NT2/D1 (cell line): ENCODE measurements around the gene IFI35.
"Not testable (repeated sequence)": the region's sequence is repeated elsewhere in the genome, so short reads cannot be mapped to it uniquely, and the experiment has no call there.

Experiments
- DNase-seq: peaks from one replicate; pipeline ENCODE4 v3.0.0-alpha.2; 2011; ENCODE audit warnings: low read depth, low spot score
- H3K27me3 ChIP-seq: 2 replicates; pipeline ENCODE4 v1.6.0; 2011; ENCODE audit warnings: mild to moderate bottlenecking; ENCODE audit not compliant: insufficient read length, insufficient read depth
- H3K36me3 ChIP-seq: 2 replicates; pipeline ENCODE4 v1.6.1; 2011; ENCODE audit warnings: mild to moderate bottlenecking, low read length, mixed read lengths; ENCODE audit not compliant: insufficient read depth, insufficient read length
- H3K4me1 ChIP-seq: 2 replicates; pipeline ENCODE4 v1.5.1; 2011; ENCODE audit not compliant: insufficient read depth, insufficient read length
- H3K4me3 ChIP-seq: 2 replicates; pipeline ENCODE4 v1.5.1; 2011; ENCODE audit warnings: low read depth; ENCODE audit not compliant: insufficient read length
- H3K9ac ChIP-seq: 2 replicates; pipeline ENCODE4 v1.6.0; 2011; ENCODE audit warnings: low read depth; ENCODE audit not compliant: insufficient read length
- H3K9me3 ChIP-seq: 2 replicates; pipeline ENCODE4 v1.5.1; 2011; ENCODE audit warnings: mild to moderate bottlenecking, low read length; ENCODE audit not compliant: insufficient read depth
- SUZ12 ChIP-seq: IDR thresholded peaks from 2 replicates; pipeline ENCODE4 v1.6.1; 2011; ENCODE audit not compliant: insufficient read length, insufficient read depth; ENCODE audit errors: extremely low read depth
- YY1 ChIP-seq: IDR thresholded peaks from 2 replicates; pipeline ENCODE4 v1.6.1; 2011; ENCODE audit not compliant: insufficient read length, insufficient read depth
- ZNF274 ChIP-seq: IDR thresholded peaks from 2 replicates; pipeline ENCODE4 v1.6.1; 2011; ENCODE audit warnings: mild to moderate bottlenecking, low read depth, low read length

IFI35 gene

DNA sequence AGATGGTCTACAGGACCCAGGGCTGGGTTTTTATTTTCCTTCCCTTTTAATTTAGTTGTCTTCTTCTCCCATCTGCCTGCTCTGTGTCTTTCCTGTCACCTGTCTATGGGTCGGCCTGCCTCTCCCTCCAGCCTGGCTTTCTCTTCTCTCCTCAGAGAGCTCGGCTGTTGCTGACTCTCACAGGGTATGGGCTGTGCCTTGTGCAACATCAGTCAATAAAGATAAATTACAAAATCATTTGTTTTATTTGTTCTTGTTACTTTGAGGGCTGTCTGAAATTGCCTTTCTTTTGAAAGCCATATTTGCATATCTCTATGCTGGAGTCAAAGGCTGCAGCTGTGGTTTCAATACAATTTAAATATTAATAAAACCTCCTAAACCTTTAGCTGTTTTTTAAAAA is 34.1 kb downstream of the IFI35 start:
- Histone ChIP-seq H3K4me3 (no peak overlapping the region), H3K4me1 (peaks cover 7% of the 10 kb centered on the region), H3K27me3 (no peaks in the 10 kb centered on the region), H3K9ac (no peak overlapping the region), H3K9me3 (no peaks in the 10 kb centered on the region), H3K36me3 (peaks cover 19% of the 10 kb centered on the region)
- no peak for DNase-seq
- no peak for TF ChIP-seq YY1
- no peak for TF ChIP-seq SUZ12
- TF ChIP-seq ZNF274, result no peak

DNA sequence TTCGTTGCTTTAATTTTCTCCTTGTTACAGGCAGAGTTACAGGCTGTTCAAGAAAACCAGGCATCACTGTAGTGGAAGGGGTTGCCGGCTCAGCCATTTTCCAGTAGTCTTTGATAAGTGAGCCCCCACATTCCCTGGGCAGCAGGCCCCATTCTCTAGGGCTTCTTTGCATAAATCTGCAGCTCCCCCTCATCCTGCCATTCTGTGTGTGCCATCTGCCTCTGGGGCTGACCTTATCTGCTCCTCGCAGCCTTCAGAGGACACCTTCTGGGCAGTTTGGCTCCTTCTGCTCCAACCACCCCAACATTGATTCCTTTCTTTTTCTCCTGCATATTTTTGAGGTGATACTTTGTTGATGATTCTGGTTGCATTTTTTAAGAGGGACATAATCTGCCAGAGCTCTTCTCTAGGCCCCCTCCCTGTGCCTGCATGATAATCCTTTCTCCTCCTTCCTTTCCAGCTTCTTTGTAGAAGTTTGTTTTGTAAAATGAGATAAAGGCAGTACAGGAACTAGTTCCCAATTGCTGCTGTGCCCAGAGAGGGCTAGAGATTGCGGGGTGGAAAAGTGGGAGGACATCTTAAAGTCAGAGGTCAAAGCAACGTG is 35.5 kb downstream of the IFI35 start:
- no peak for DNase-seq
- Histone ChIP-seq H3K9me3 (no peaks in the 10 kb centered on the region), H3K4me3 (no peak overlapping the region), H3K27me3 (no peaks in the 10 kb centered on the region), H3K4me1 (peaks cover 5% of the 10 kb centered on the region), H3K9ac (no peak overlapping the region), H3K36me3 (peaks cover 22% of the 10 kb centered on the region)
- TF ChIP-seq YY1, result no peak
- no peak for TF ChIP-seq SUZ12
- TF ChIP-seq ZNF274, result no peak

DNA sequence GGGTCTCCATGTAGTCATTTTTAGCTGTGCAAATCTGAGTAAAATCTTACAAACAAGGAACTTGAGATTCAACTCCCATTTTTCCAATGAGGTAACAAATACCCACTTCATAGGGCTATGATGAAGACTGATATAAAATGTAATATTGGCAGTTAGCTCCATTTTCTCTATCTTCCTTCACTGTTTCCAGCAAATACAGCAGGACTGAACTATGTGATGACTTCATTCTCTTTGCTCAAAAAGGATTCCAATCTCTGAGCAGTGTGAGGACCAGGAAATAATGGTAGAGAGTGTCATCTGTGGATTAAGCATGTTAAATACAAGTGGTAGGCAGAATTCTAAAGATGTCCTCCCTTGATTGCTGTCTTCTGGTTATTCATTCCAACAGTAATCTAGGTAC is 36.7 kb downstream of the IFI35 start:
- H3K9ac ChIP-seq, result no peak overlapping the region
- H3K27me3 ChIP-seq, result no peaks in the 10 kb centered on the region
- no peak for DNase-seq
- peaks cover 4% of the 10 kb centered on the region for H3K4me1 ChIP-seq
- no peaks in the 10 kb centered on the region for H3K9me3 ChIP-seq
- H3K4me3 ChIP-seq, result no peak overlapping the region
- TF ChIP-seq SUZ12 (no peak), ZNF274 (no peak), YY1 (no peak)
- peaks cover 27% of the 10 kb centered on the region for H3K36me3 ChIP-seq

DNA sequence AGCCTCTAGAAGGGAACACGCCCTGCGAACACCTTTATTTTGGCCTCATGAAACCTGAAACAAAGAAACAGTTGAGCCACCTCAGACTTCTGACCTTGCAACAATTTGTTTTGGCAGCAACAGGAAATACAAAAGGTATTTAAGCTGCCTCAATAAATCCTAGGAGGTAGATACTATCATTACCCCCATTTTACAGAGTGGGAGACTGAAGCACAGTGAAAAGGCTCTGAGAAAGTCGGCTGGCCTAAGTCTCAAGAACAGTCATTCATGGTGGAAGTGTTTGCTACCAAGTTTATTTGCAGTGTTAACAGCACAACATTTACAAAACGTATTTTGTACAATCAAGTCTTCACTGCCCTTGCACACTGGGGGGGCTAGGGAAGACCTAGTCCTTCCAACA is 37.4 kb downstream of the IFI35 start:
- peaks cover 4% of the 10 kb centered on the region for H3K4me1 ChIP-seq
- no peak for TF ChIP-seq SUZ12
- H3K9ac ChIP-seq, result no peak overlapping the region
- H3K27me3 ChIP-seq, result no peaks in the 10 kb centered on the region
- H3K4me3 ChIP-seq, result no peak overlapping the region
- DNase-seq, result no peak
- H3K9me3 ChIP-seq, result no peaks in the 10 kb centered on the region
- peaks cover 33% of the 10 kb centered on the region for H3K36me3 ChIP-seq

DNA sequence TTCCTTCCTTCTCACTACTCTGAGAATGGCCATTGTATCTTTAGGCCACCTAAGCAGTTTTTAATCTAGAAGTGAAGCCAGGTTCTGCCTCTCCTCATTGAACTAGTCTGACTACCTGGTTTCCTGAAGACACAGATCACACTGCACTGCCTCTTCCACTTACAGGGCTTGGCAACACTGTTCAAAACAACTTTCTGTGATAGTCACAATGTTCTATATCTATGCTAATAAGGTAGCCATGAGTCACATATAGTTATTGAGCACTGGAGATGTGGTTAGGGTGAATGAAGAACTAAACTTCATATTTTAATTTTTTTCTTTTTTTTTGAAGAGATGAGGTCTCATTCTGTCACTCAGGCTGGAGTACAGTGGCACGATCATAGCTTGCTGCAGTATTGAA is 45.4 kb downstream of the IFI35 start:
- no peak for DNase-seq
- H3K9me3 ChIP-seq, result no peaks in the 10 kb centered on the region
- peaks cover 78% of the 10 kb centered on the region for H3K36me3 ChIP-seq
- no peaks in the 10 kb centered on the region for H3K27me3 ChIP-seq
- TF ChIP-seq SUZ12, result no peak
- H3K9ac ChIP-seq, result no peak overlapping the region
- no peak overlapping the region for H3K4me3 ChIP-seq
- no peaks in the 10 kb centered on the region for H3K4me1 ChIP-seq

DNA sequence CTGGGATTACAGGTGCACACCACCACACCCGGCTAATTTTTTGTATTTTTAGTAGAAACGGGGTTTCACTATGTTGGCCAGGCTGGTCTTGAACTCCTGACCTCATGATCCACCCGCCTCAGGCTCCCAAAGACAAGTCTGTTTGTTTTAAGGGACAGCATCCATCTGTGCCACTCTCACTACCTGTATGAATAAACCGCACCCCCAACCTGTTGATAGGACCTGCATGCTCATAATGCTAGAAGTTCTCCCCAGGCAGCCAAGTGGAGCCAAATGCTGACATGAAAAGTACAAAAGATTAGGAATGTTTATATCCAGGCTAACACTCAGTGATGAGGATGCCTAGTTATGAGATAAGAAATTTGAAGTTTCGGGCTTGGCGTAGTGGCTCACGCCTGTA is 46.4 kb downstream of the IFI35 start:
- not testable (repeated sequence) for H3K4me1 ChIP-seq, DNase-seq, H3K9ac ChIP-seq, H3K9me3 ChIP-seq, H3K27me3 ChIP-seq, H3K4me3 ChIP-seq
- H3K36me3 ChIP-seq, result peaks cover 74% of the 10 kb centered on the region

DNA sequence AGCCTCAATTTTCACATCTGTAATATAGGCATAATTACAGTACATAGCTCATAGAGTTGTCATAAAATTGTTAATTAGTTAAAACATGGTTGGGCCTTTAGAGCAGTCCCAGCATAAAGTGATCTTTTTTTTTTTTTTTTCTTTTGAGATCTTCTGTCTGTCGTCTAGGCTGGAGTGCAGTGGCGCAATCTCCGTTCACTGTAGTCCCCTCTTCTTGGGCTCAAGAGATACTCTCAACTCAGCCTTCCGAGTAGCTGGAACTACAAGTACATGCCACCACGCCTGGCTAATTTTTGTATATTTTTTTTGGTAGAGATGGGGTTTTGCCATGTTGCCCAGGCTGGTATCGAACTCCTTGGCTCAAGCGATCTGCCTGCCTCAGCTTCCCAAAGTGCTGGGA is 49.5 kb downstream of the IFI35 start:
- Histone ChIP-seq H3K4me3 (no peak overlapping the region), H3K27me3 (no peaks in the 10 kb centered on the region), H3K9ac (no peak overlapping the region), H3K4me1 (no peaks in the 10 kb centered on the region), H3K9me3 (no peaks in the 10 kb centered on the region), H3K36me3 (peaks cover 66% of the 10 kb centered on the region)
- no peak for TF ChIP-seq ZNF274
- TF ChIP-seq YY1, result no peak
- TF ChIP-seq SUZ12, result no peak
- DNase-seq, result no peak

DNA sequence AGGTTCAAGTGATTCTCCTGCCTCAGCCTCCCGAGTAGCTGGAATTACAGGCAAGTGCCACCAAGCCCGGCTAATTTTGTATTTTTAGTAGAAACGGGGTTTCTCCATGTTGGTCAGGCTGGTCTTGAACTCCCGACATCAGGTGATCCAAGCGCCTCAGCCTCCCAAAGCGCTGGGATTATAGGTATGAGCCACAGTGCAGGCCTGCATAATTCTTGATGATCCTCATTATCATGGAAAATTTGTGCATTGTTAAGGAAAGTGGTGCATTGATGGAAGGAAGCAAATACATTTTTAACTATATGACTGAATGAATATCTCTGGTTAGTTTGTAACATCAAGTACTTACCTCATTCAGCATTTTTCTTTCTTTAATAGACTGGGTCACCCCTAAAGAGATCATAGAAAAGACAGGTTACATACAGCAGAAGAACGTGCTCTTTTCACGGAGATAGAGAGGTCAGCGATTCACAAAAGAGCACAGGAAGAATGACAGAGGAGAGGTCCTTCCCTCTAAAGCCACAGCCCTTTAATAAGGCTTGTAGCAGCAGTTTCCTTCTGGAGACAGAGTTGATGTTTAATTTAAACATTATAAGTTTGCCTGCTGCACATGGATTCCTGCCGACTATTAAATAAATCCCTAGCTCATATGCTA is 56.5 kb downstream of the IFI35 start:
- no peak overlapping the region for H3K9ac ChIP-seq
- no peak overlapping the region for H3K4me3 ChIP-seq
- no peaks in the 10 kb centered on the region for H3K4me1 ChIP-seq
- no peaks in the 10 kb centered on the region for H3K27me3 ChIP-seq
- DNase-seq, result no peak
- TF ChIP-seq ZNF274 (no peak), SUZ12 (no peak), YY1 (no peak)
- peaks cover 51% of the 10 kb centered on the region for H3K36me3 ChIP-seq
- H3K9me3 ChIP-seq, result no peaks in the 10 kb centered on the region
